Spleen (tissue), 11 donors: ENCODE data around the gene PMF1. TPM values are rescaled to one million over a fixed set of nuclear protein-coding genes. Genes with fewer than 3 reads are reported as not detected.

ENCODE experiments used
- DNase-seq: peaks from one replicate; pipeline ENCODE4 v3.0.0-alpha.2; 2020
- H3K27ac ChIP-seq, 8 donors: fragments of 200-600 bp; sonication (generic) in 7 of 8; 1 replicate in 4 of 8; 2 replicates in 4 of 8; pipeline versions ENCODE4 v1.5.0 to v1.8.0; 2016 to 2021; ENCODE audit warnings: inconsistent platforms in 4 of 8, mild to moderate bottlenecking in 4 of 8, moderate library complexity in 1 of 8
- H3K27me3 ChIP-seq, 7 donors: fragments of 200-600 bp; sonication (generic) in 6 of 7; replicated peaks in 1 of 7; 1 replicate in 4 of 7; 2 replicates in 3 of 7; pipeline versions ENCODE4 v1.5.0 to v1.8.0; 2016 to 2021; ENCODE audit warnings: inconsistent platforms in 3 of 7, mild to moderate bottlenecking in 1 of 7
- H3K36me3 ChIP-seq, 6 donors: fragments of 200-600 bp; sonication (generic) in 5 of 6; 1 replicate in 4 of 6; 2 replicates in 2 of 6; pipeline versions ENCODE4 v1.5.0 to v1.8.0; 2016 to 2021; ENCODE audit warnings: inconsistent platforms in 2 of 6
- H3K4me1 ChIP-seq, 6 donors: fragments of 200-600 bp; sonication (generic) in 5 of 6; 1 replicate in 3 of 6; 2 replicates in 3 of 6; pipeline versions ENCODE4 v1.5.0 to v1.8.0; 2016 to 2021; ENCODE audit warnings: inconsistent platforms in 3 of 6
- H3K4me3 ChIP-seq, 8 donors: fragments of 200-600 bp; sonication (generic) in 7 of 8; 1 replicate in 4 of 8; 2 replicates in 4 of 8; pipeline versions ENCODE4 v1.5.0 to v1.8.0; 2016 to 2021; ENCODE audit warnings: inconsistent platforms in 4 of 8, mild to moderate bottlenecking in 4 of 8, moderate library complexity in 2 of 8
- H3K9me3 ChIP-seq, 8 donors: fragments of 200-600 bp; sonication (generic) in 7 of 8; 1 replicate in 4 of 8; 2 replicates in 4 of 8; pipeline versions ENCODE4 v1.5.0 to v1.8.0; 2016 to 2021; ENCODE audit warnings: inconsistent platforms in 4 of 8
- POLR2A ChIP-seq, 3 donors: fragments of 450-650 bp; IDR thresholded peaks; one replicate each; pipeline ENCODE4 v1.5.1; 2017; ENCODE audit warnings: antibody characterized with exemption in 3 of 3, mild to moderate bottlenecking in 1 of 3
- POLR2AphosphoS5 ChIP-seq, 3 donors: sonication (generic); formaldehyde crosslinking; IDR thresholded peaks; one replicate each; pipeline ENCODE4 v1.5.1; 2017; ENCODE audit warnings: antibody characterized with exemption in 3 of 3
- WGBS, 5 donors: extraction: QIAGEN DNeasy Blood & Tissue Kit in 3 of 5; methylation state at CpG; one replicate each; pipeline versions ENCODE4 v1.1.5 to v1.1.7; 2013 to 2018; 5-methylcytosine and 5-hydroxymethylcytosine counted together
- intact Hi-C: fragments of 100-400 bp; cut with DNase I; formaldehyde crosslinking; loops from one replicate; pipeline ENCODE4 v1.15.0; 2023; ENCODE audit warnings: low total_unique reads
- polyA plus RNA-seq, 3 donors: library from polyadenylated mRNA; stranded (reverse); fragments of 200-250 nt; gene quantifications; one replicate each; pipeline ENCODE4 v1.2.1, GENCODE V29; 2013
- total RNA-seq, 7 donors: library from RNA; depleted of rRNA in 3 of 7; stranded (reverse); fragments of >200 nt in 3 of 7; fragmentation: NEBNext Ultra II Directional in 4 of 7; extraction: Animal tissue kit (Norgen Biotek cat#: 25700) in 4 of 7; gene quantifications; one replicate each; pipeline versions ENCODE4 v1.1.0 to v1.2.1, GENCODE V29; 2016 to 2021
- TF ChIP-seq, protein P1 (sequence below), 11 experiments: fragments of 200-600 bp in 7 of 11; fragments of 450-650 bp in 4 of 11; sonication (generic) in 4 of 11; IDR thresholded peaks in 8 of 11; conservative IDR thresholded peaks in 3 of 11; 1 replicate in 7 of 11; 2 replicates in 4 of 11; pipeline versions ENCODE4 v1.4.0 to v1.8.0; 2016 to 2021; ENCODE audit warnings: antibody characterized with exemption in 11 of 11, inconsistent platforms in 4 of 11, mild to moderate bottlenecking in 1 of 11
- donor health status: healthy with polysubstance abuse.
- donor health status: DM: no; HTN: no; CAD: no; lungs with moderate emphysema.
- donor health status: DM: no; HTN: no; CAD: no.
- donor health status: Bipolar disorder and iron deficiency.
- donor health status: healthy.
- donor health status: DM: no; HTN: no; CAD: no.
- donor health status: DM: yes; HTN: yes; CAD: no.

PMF1 gene
- total and polyA plus RNA-seq, 10 donors, result 43.8 to 97.6 (median 60.4) TPM

DNA sequence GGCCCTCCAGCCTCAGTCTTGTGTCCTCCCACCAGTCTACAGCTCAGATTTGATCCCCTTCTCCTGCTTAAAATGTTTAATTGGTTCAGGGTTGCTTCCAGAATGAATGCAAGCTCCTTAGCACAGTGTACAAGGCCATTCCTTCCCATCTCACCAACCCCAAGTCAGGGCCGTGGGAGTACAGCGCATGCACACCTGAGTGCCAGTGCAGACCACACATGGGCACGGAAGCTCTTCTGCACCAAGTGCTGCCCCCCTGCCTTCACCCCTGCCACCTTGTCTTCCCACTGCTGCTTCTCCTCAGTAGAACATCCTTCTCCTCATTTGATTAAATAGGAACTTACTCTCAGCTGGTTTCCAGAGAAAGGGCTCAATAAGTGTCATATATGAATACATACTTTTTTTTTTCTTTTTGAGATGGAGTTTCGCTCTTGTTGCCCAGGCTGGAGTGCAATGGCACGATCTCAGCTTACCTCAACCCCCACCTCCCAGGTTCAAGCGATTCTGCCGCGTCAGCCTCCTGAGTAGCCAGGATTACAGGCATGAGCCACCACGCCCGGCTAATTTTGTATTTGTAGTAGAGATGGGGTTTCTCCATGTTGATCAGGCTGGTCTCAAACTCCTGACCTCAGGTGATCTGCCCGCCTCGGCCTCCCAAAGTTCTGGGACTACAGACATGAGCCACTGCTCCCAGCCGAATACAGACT lies 9.3 kb downstream of the PMF1 start:
- Histone ChIP-seq H3K4me1 (peaks cover 3 to 64% (median 32%) of the 10 kb centered on the region in 6 donors), H3K27ac (peak overlapping the region in 1 of 8 donors; percentile 12), H3K36me3 (peaks cover 0 to 75% (median 54%) of the 10 kb centered on the region in 6 donors), H3K9me3 (no peaks in the 10 kb centered on the region), H3K4me3 (no peak overlapping the region), H3K27me3 (no peaks in the 10 kb centered on the region)
- DNase-seq, result peak; percentile 54
- TF ChIP-seq, protein P1, sequence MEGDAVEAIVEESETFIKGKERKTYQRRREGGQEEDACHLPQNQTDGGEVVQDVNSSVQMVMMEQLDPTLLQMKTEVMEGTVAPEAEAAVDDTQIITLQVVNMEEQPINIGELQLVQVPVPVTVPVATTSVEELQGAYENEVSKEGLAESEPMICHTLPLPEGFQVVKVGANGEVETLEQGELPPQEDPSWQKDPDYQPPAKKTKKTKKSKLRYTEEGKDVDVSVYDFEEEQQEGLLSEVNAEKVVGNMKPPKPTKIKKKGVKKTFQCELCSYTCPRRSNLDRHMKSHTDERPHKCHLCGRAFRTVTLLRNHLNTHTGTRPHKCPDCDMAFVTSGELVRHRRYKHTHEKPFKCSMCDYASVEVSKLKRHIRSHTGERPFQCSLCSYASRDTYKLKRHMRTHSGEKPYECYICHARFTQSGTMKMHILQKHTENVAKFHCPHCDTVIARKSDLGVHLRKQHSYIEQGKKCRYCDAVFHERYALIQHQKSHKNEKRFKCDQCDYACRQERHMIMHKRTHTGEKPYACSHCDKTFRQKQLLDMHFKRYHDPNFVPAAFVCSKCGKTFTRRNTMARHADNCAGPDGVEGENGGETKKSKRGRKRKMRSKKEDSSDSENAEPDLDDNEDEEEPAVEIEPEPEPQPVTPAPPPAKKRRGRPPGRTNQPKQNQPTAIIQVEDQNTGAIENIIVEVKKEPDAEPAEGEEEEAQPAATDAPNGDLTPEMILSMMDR (IDR thresholded peaks at IDR 0.05 in 8 of 11, conservative IDR thresholded peaks at IDR 0.05 in 3 of 11), result no peak
- TF ChIP-seq POLR2AphosphoS5 (IDR thresholded peaks at IDR 0.05) (no peak), POLR2A (IDR thresholded peaks at IDR 0.05) (no peak)
- intact Hi-C loops, result loop anchor here (5.0 kb wide), 1 partner anchor 130 kb away; no protein-coding TSS in a partner anchor
- WGBS, 5 donors, result 94 to 97% (median 95%) methylated on average over 13 of the region's 13 CpGs

DNA sequence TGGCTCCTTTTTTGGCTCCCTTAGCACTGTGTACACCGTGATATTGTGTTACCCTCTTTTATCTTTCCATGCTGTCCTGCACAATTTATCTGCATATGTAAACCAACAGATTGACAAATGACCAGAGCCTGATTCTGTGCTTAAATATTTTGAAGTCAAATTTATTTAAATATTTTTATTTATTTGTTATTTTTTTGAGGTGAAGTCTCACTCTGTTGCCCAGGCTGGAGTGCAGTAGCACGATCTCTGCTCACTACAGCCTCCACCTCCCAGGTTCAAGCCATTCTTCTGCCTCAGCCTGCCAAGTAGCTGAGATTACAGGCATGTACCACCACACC lies 12.8 kb downstream of the PMF1 start:
- no peak for TF ChIP-seq POLR2AphosphoS5 (IDR thresholded peaks at IDR 0.05)
- TF ChIP-seq, protein P1 (IDR thresholded peaks at IDR 0.05 in 8 of 11, conservative IDR thresholded peaks at IDR 0.05 in 3 of 11), result peak in 3 of 11 experiments; percentile 4 to 47 (median 22)
- no peak for TF ChIP-seq POLR2A (IDR thresholded peaks at IDR 0.05)
- H3K27me3 ChIP-seq, result no peaks in the 10 kb centered on the region
- DNase-seq, result no peak
- peaks cover 0 to 93% (median 58%) of the 10 kb centered on the region in 6 donors for H3K36me3 ChIP-seq
- H3K4me3 ChIP-seq, result no peak overlapping the region
- peak overlapping the region in 4 of 8 donors; percentile 50 to 64 (median 52) for H3K27ac ChIP-seq
- intact Hi-C loops, result loop anchor here (2.0 kb wide), 1 partner anchor 79 kb away; no protein-coding TSS in a partner anchor
- peaks cover 0 to 31% (median 10%) of the 10 kb centered on the region in 6 donors for H3K4me1 ChIP-seq
- no peaks in the 10 kb centered on the region for H3K9me3 ChIP-seq
- 10 to 17% (median 16%) methylated on average over 2 of the region's 2 CpGs for WGBS, 5 donors

DNA sequence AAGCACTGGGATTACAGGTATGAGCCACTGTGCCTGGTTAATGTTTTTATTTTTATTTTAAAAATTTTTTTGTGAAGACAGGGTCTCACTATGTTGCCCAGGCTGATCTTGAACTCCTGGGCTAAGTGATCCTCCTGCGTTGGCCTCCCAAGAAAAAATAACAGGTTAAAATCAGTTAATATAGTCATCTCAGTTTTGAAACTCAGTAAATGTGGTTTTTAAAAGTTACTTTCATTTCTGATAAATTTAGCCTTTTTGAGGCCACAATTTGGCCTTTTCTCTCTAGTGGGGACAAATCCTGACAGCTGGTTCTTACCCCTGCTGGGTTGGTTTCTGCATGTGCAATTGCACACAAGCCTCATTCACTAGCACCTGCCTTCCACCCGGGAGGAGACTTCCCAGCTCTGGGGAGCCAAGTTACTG lies 13.3 kb downstream of the PMF1 start:
- no peaks in the 10 kb centered on the region for H3K9me3 ChIP-seq
- peak overlapping the region in 4 of 8 donors; percentile 50 to 64 (median 52) for H3K27ac ChIP-seq
- intact Hi-C loops, result no loop called here
- TF ChIP-seq, protein P1 (IDR thresholded peaks at IDR 0.05 in 8 of 11, conservative IDR thresholded peaks at IDR 0.05 in 3 of 11), result no peak
- TF ChIP-seq POLR2A (IDR thresholded peaks at IDR 0.05), result no peak
- no peak for TF ChIP-seq POLR2AphosphoS5 (IDR thresholded peaks at IDR 0.05)
- peaks cover 0 to 26% (median 10%) of the 10 kb centered on the region in 6 donors for H3K4me1 ChIP-seq
- 40 to 54% (median 50%) methylated on average over 2 of the region's 2 CpGs for WGBS, 5 donors
- H3K36me3 ChIP-seq, result peaks cover 0 to 92% (median 54%) of the 10 kb centered on the region in 6 donors
- no peak overlapping the region for H3K4me3 ChIP-seq
- no peaks in the 10 kb centered on the region for H3K27me3 ChIP-seq
- peak; percentile 28 for DNase-seq

DNA sequence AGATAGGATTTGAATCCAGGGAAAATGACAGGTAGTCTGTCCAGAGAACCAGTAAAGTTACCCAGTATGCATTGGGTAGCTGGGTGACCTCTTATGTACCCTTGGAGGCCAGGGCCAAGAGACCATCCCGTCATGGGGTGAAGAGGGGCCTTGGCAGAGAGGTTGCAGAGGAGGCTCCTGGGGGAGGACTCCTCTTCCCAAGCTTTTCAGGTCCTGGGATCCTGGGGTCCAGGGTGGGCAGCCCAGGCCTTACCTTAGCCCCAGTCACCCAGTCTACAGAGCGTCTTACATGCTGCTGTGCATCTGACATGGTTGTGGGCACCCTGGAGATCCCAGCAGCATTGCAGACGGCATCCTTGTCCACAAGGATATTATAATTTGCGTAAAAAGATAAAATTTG lies 14.0 kb downstream of the PMF1 start:
- H3K27me3 ChIP-seq, result no peaks in the 10 kb centered on the region
- 86 to 93% (median 91%) methylated on average over 4 of the region's 4 CpGs for WGBS, 5 donors
- no peak overlapping the region for H3K4me3 ChIP-seq
- peaks cover 0 to 21% (median 10%) of the 10 kb centered on the region in 6 donors for H3K4me1 ChIP-seq
- H3K36me3 ChIP-seq, result peaks cover 0 to 92% (median 48%) of the 10 kb centered on the region in 6 donors
- H3K9me3 ChIP-seq, result no peaks in the 10 kb centered on the region
- peak; percentile 17 for DNase-seq
- H3K27ac ChIP-seq, result peak overlapping the region in 4 of 8 donors; percentile 36 to 64 (median 52)
- intact Hi-C loops, result no loop called here
- TF ChIP-seq POLR2A (IDR thresholded peaks at IDR 0.05) (no peak), POLR2AphosphoS5 (IDR thresholded peaks at IDR 0.05) (no peak)
- TF ChIP-seq, protein P1 (IDR thresholded peaks at IDR 0.05 in 8 of 11, conservative IDR thresholded peaks at IDR 0.05 in 3 of 11), result no peak
